ENCODE results near the gene CREB5.

CREB5 gene

DNA sequence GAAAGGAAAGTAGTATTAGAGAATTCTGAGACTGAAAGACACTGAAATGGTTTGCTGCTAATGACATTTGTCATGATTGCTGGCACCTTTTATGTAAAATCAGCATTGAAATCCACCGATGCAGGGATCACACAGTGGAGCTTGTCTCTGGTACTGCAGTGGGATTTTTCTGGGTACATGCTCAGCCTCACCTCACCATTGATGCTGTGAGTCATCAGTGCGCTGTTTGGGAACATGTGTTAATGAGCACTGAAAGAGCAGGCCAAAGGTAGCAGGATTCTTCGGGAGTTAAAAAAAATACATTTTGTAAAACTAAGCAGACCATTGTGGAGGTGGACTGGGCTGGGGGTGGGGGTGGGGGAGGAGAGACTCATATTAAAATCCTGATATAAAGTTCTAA lies 174.9 kb downstream of the CREB5 start (continued):
- TF ChIP-seq PATZ1 (CRISPR knock-in tag; IDR thresholded peaks at IDR 0.05; ENCODE audit: borderline replicate concordance) (no peak), CREB5 (CRISPR knock-in tag; IDR thresholded peaks at IDR 0.05; ENCODE audit: low read depth) (no peak), CSDC2 (CRISPR knock-in tag; IDR thresholded peaks at IDR 0.05) (no peak)

DNA sequence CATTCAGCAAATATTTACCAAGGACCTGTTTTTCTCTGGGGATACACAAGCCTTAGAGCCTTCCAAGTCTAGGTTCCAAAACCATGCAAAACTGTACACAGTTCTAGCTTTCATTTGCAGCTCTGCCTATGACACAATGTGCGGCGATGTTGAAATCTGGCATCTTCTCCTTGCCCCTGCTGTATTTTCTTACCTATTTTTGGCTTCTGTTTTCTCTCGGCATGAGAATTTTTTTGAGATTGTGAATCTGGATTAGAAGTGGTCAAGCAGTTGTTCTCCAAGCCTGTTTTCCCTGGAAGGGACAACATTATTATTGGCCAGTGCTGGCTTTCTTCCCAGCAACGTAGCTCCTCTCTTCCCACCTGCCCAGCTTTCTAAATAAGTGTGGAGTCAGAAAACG lies 176.3 kb downstream of the CREB5 start:
- no peak for ATAC-seq
- TF ChIP-seq GLIS3 (CRISPR knock-in tag; IDR thresholded peaks at IDR 0.05) (no peak), ZNF565 (CRISPR knock-in tag; conservative IDR thresholded peaks at IDR 0.05; ENCODE audit: low read depth) (no peak), SNAI2 (CRISPR knock-in tag; IDR thresholded peaks at IDR 0.05) (no peak), TCF4 (CRISPR knock-in tag; IDR thresholded peaks at IDR 0.05; ENCODE audit: borderline replicate concordance) (no peak), OSR1 (CRISPR knock-in tag; IDR thresholded peaks at IDR 0.05) (no peak), PATZ1 (CRISPR knock-in tag; IDR thresholded peaks at IDR 0.05; ENCODE audit: borderline replicate concordance) (no peak), ESRRG (CRISPR knock-in tag; IDR thresholded peaks at IDR 0.05) (no peak), ZC3H10 (CRISPR knock-in tag; IDR thresholded peaks at IDR 0.05) (no peak), ZFP30 (CRISPR knock-in tag; IDR thresholded peaks at IDR 0.05) (no peak), TSHZ2 (CRISPR knock-in tag; IDR thresholded peaks at IDR 0.05) (no peak), ARNTL (CRISPR knock-in tag; IDR thresholded peaks at IDR 0.05; ENCODE audit: borderline replicate concordance, low read depth) (no peak)
- TF ChIP-seq, protein P1, sequence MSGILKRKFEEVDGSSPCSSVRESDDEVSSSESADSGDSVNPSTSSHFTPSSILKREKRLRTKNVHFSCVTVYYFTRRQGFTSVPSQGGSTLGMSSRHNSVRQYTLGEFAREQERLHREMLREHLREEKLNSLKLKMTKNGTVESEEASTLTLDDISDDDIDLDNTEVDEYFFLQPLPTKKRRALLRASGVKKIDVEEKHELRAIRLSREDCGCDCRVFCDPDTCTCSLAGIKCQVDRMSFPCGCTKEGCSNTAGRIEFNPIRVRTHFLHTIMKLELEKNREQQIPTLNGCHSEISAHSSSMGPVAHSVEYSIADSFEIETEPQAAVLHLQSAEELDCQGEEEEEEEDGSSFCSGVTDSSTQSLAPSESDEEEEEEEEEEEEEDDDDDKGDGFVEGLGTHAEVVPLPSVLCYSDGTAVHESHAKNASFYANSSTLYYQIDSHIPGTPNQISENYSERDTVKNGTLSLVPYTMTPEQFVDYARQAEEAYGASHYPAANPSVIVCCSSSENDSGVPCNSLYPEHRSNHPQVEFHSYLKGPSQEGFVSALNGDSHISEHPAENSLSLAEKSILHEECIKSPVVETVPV (CRISPR knock-in tag; IDR thresholded peaks at IDR 0.05), result no peak

- TF ChIP-seq TOX (CRISPR knock-in tag; IDR thresholded peaks at IDR 0.05; ENCODE audit: borderline replicate concordance) (no peak), ZNF565 (CRISPR knock-in tag; conservative IDR thresholded peaks at IDR 0.05; ENCODE audit: low read depth) (no peak), CSDC2 (CRISPR knock-in tag; IDR thresholded peaks at IDR 0.05) (no peak), CREB5 (CRISPR knock-in tag; IDR thresholded peaks at IDR 0.05; ENCODE audit: low read depth) (no peak), ZC3H10 (CRISPR knock-in tag; IDR thresholded peaks at IDR 0.05) (no peak)
- no peak for ATAC-seq
Measured at GRCh38 chr7:28591041-28591674, 178.8 kb downstream of the CREB5 start.

Measured in SK-N-SH treated with all-trans-retinoic acid at 6 μM for 48 hours (cell line).